GM23338 (cell line): ENCODE measurements around the gene SLC6A8. TPM values are rescaled to one million over a fixed set of nuclear protein-coding genes. Genes with fewer than 3 reads are reported as not detected.

Experiments used
- ATAC-seq: fragments of 200-7000 bp; cut with Tn5 transposase; 3 replicates; pipeline ENCODE4 v1.9.1; 2020
- DNase-seq: peaks from one replicate; pipeline ENCODE4 v3.0.0-alpha.2; 2015; ENCODE audit warnings: low spot score
- H2AFZ ChIP-seq: fragments of 200-600 bp; sonication (generic); 2 replicates; pipeline ENCODE4 v1.8.0; 2016; ENCODE audit warnings: antibody characterized with exemption, mild to moderate bottlenecking, moderate library complexity
- H3F3A ChIP-seq: fragments of 200-600 bp; sonication (generic); replicated peaks from 2 replicates; pipeline ENCODE4 v1.8.0; 2017; ENCODE audit warnings: antibody characterized with exemption, mixed run types, low read depth
- H3K27ac ChIP-seq: fragments of 200-600 bp; sonication (generic); 2 replicates; pipeline ENCODE4 v1.6.1; 2016; ENCODE audit warnings: low read depth
- H3K27me3 ChIP-seq: fragments of 200-600 bp; sonication (generic); 2 replicates; pipeline ENCODE4 v1.8.0; 2016; ENCODE audit warnings: mild to moderate bottlenecking, mixed run types, moderate library complexity; ENCODE audit not compliant: insufficient read depth
- H3K36me3 ChIP-seq: fragments of 200-600 bp; sonication (generic); 2 replicates; pipeline ENCODE4 v1.8.0; 2016; ENCODE audit warnings: mild to moderate bottlenecking; ENCODE audit not compliant: insufficient read depth
- H3K4me1 ChIP-seq: fragments of 200-600 bp; sonication (generic); 2 replicates; pipeline ENCODE4 v1.8.0; 2016; ENCODE audit warnings: mild to moderate bottlenecking, moderate library complexity; ENCODE audit not compliant: insufficient read depth
- H3K4me2 ChIP-seq: fragments of 200-600 bp; sonication (generic); 2 replicates; pipeline ENCODE4 v1.7.1; 2017; ENCODE audit warnings: mixed run types
- H3K4me3 ChIP-seq: fragments of 200-600 bp; sonication (generic); 2 replicates; pipeline ENCODE4 v1.6.1; 2016; ENCODE audit warnings: mixed run types
- H3K79me2 ChIP-seq: fragments of 200-600 bp; sonication (generic); replicated peaks from 2 replicates; pipeline ENCODE4 v1.8.0; 2017; ENCODE audit warnings: mild to moderate bottlenecking; ENCODE audit not compliant: insufficient read depth
- H3K9me2 ChIP-seq: fragments of 200-600 bp; sonication (generic); 2 replicates; pipeline ENCODE4 v1.8.0; 2017; ENCODE audit not compliant: insufficient read depth
- H4K20me1 ChIP-seq: fragments of 200-600 bp; sonication (generic); replicated peaks from 2 replicates; pipeline ENCODE4 v1.8.0; 2017; ENCODE audit warnings: mild to moderate bottlenecking; ENCODE audit not compliant: insufficient read depth
- H3K27ac Mint-ChIP-seq: 2 replicates; pipeline ENCODE4 v1.8.0; 2020; ENCODE audit warnings: inconsistent platforms, mild to moderate bottlenecking, moderate library complexity, mixed read lengths
- H3K27me3 Mint-ChIP-seq: 3 replicates; pipeline ENCODE4 v1.8.0; 2022; ENCODE audit warnings: low read depth, mild to moderate bottlenecking, moderate library complexity, mixed read lengths, inconsistent platforms; ENCODE audit not compliant: insufficient read depth, poor library complexity
- H3K36me3 Mint-ChIP-seq: 3 replicates; pipeline ENCODE4 v1.8.0; 2021; ENCODE audit warnings: low read depth, mild to moderate bottlenecking, inconsistent platforms, moderate library complexity, mixed read lengths
- H3K4me1 Mint-ChIP-seq: 3 replicates; pipeline ENCODE4 v1.8.0; 2020; ENCODE audit warnings: mild to moderate bottlenecking, inconsistent platforms, mixed read lengths
- H3K4me3 Mint-ChIP-seq: 3 replicates; pipeline ENCODE4 v1.8.0; 2021; ENCODE audit warnings: moderate library complexity, mild to moderate bottlenecking, inconsistent platforms, mixed read lengths
- H3K9me3 Mint-ChIP-seq: 3 replicates; pipeline ENCODE4 v1.8.0; 2020; ENCODE audit warnings: moderate library complexity, mild to moderate bottlenecking, inconsistent platforms, mixed read lengths
- CREB1 ChIP-seq: fragments of 250-450 bp; sonication (Bioruptor Pico); IDR thresholded peaks from 2 replicates; pipeline ENCODE4 v1.5.0; 2020; ENCODE audit warnings: low read depth, mild to moderate bottlenecking, moderate library complexity
- EZH2 ChIP-seq: fragments of 200-600 bp; sonication (generic); IDR thresholded peaks from one replicate; pipeline ENCODE4 v1.8.0; 2017; ENCODE audit warnings: antibody characterized with exemption, mild to moderate bottlenecking, low read depth; ENCODE audit not compliant: unreplicated experiment
- EZH2phosphoT487 ChIP-seq: fragments of 200-600 bp; sonication (generic); IDR thresholded peaks from one replicate; pipeline ENCODE4 v1.8.1; 2018; ENCODE audit warnings: antibody characterized with exemption; ENCODE audit not compliant: unreplicated experiment
- JUNB ChIP-seq: IDR thresholded peaks from one replicate; pipeline ENCODE4 v1.6.1; 2016; ENCODE audit warnings: antibody characterized with exemption; ENCODE audit not compliant: unreplicated experiment
- NANOG ChIP-seq: IDR thresholded peaks from 2 replicates; pipeline ENCODE4 v1.6.1; 2016; ENCODE audit warnings: antibody characterized with exemption, borderline replicate concordance
- POLR2AphosphoS5 ChIP-seq: IDR thresholded peaks from 2 replicates; pipeline ENCODE4 v1.6.1; 2016; ENCODE audit warnings: antibody characterized with exemption, low read depth
- STAT1 ChIP-seq: IDR thresholded peaks from one replicate; pipeline ENCODE4 v1.6.1; 2016; ENCODE audit warnings: antibody characterized with exemption; ENCODE audit not compliant: unreplicated experiment
- ZNF114 ChIP-seq: fragments of 250-450 bp; sonication (Bioruptor Pico); IDR thresholded peaks from 2 replicates; pipeline ENCODE4 v1.5.0; 2020; ENCODE audit warnings: mild to moderate bottlenecking, moderate library complexity
- ZNF331 ChIP-seq: fragments of 250-450 bp; sonication (Bioruptor Pico); IDR thresholded peaks from 2 replicates; pipeline ENCODE4 v1.5.0; 2020; ENCODE audit warnings: low read depth, mild to moderate bottlenecking, moderate library complexity
- polyA plus RNA-seq: library from polyadenylated mRNA; unstranded; fragments of >200 nt; fragmentation: Nextera tagmentation; extraction: Ambion mirVana; gene quantifications from 2 replicates; pipeline ENCODE4 v1.2.1, GENCODE V29; 2016
- total RNA-seq: library from RNA; depleted of rRNA; stranded (reverse); fragments of >200 nt; shearing (Covaris generic); gene quantifications from 2 replicates; pipeline ENCODE4 v1.2.3, GENCODE V29; 2014
- TF ChIP-seq, protein P1 (sequence below): IDR thresholded peaks from 2 replicates; pipeline ENCODE4 v1.6.1; 2016; ENCODE audit warnings: antibody characterized with exemption
- TF ChIP-seq, protein P2 (sequence below): fragments of 250-450 bp; sonication (Bioruptor Pico); IDR thresholded peaks from 2 replicates; pipeline ENCODE4 v1.5.0; 2020; ENCODE audit warnings: mild to moderate bottlenecking, moderate library complexity
- TF ChIP-seq, protein P3 (sequence below), 2 experiments: fragments of 200-600 bp in 1 of 2; sonication (generic) in 1 of 2; conservative IDR thresholded peaks; 2 replicates each; pipeline versions ENCODE4 v1.5.1 to v1.6.1; 2016 to 2017; ENCODE audit warnings: antibody characterized with exemption in 2 of 2, low read depth in 2 of 2, mild to moderate bottlenecking in 2 of 2, moderate library complexity in 1 of 2
- TF ChIP-seq, protein P4 (sequence below): IDR thresholded peaks from one replicate; pipeline ENCODE4 v1.6.1; 2018; ENCODE audit warnings: antibody characterized with exemption; ENCODE audit not compliant: unreplicated experiment

The SLC6A8 gene
- total and polyA plus RNA-seq, 2 experiments from 2014 or later: 19.5 to 68.6 TPM

DNA sequence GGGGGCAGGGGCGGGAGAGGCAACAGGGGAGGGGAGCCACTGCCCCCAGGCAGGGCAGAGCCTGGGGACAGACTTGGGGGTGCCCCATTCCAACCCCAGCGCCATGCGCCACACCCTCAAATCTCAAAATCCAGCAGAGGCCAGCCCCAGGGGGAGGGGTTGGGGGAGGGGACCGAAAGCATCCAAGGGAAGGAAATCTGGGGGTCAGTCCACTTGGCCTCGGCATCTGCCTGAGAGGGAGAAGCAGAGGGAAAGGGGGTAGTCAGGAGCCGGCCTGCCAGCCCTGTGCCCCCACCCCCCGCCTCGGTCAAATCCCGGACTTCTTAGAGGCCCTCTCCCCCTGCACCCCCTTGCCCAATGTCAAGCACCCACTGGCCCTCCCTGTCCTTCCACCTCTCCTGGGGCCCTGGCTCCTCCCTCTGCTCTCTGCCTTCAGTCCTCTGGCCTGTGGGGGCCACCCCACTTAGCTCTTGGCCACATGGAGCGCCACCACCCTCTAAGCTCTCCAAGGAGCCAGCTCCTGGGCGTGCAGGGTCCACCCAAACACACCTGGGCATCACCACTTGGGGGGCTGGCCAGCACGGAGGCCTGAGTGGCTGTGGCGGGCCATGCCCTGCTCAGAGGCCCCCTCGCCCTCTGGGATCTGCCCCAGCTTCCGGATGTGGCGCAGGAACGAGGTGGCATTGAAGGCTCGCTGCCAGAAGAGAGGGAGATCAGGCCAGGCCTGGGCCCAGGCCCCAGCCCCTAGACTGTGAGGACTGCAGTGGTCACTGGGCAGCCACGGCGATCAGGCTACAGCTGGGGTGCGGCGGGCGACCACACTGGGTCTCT is 17.6 kb upstream of the SLC6A8 start:
- Mint-ChIP-seq H3K9me3 (no peaks in the 10 kb centered on the region), H3K36me3 (no peaks in the 10 kb centered on the region; the same call in 1 of the 3 replicates), H3K27ac (no peak overlapping the region), H3K4me3 (no peak overlapping the region), H3K27me3 (peaks cover 16% of the 10 kb centered on the region), H3K4me1 (peaks cover 12% of the 10 kb centered on the region)
- H3K4me2 ChIP-seq: no peak overlapping the region
- H3K27ac ChIP-seq: no peak overlapping the region
- H3K36me3 ChIP-seq: no peaks in the 10 kb centered on the region
- no peaks in the 10 kb centered on the region for H3K79me2 ChIP-seq
- no peaks in the 10 kb centered on the region for H3K9me2 ChIP-seq
- no peak overlapping the region for H2AFZ ChIP-seq
- DNase-seq (no peak), ATAC-seq (no peak)
- H3F3A ChIP-seq: no peaks in the 10 kb centered on the region
- H3K4me3 ChIP-seq: no peak overlapping the region
- H4K20me1 ChIP-seq: no peaks in the 10 kb centered on the region
- TF ChIP-seq EZH2phosphoT487 (no peak), EZH2 (no peak), STAT1 (no peak), JUNB (no peak), POLR2AphosphoS5 (no peak), CREB1 (CRISPR knock-in tag) (no peak), ZNF331 (CRISPR knock-in tag) (no peak), NANOG (no peak), ZNF114 (CRISPR knock-in tag) (no peak)
- TF ChIP-seq, protein P1, sequence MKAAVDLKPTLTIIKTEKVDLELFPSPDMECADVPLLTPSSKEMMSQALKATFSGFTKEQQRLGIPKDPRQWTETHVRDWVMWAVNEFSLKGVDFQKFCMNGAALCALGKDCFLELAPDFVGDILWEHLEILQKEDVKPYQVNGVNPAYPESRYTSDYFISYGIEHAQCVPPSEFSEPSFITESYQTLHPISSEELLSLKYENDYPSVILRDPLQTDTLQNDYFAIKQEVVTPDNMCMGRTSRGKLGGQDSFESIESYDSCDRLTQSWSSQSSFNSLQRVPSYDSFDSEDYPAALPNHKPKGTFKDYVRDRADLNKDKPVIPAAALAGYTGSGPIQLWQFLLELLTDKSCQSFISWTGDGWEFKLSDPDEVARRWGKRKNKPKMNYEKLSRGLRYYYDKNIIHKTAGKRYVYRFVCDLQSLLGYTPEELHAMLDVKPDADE: no peak
- TF ChIP-seq, protein P2, sequence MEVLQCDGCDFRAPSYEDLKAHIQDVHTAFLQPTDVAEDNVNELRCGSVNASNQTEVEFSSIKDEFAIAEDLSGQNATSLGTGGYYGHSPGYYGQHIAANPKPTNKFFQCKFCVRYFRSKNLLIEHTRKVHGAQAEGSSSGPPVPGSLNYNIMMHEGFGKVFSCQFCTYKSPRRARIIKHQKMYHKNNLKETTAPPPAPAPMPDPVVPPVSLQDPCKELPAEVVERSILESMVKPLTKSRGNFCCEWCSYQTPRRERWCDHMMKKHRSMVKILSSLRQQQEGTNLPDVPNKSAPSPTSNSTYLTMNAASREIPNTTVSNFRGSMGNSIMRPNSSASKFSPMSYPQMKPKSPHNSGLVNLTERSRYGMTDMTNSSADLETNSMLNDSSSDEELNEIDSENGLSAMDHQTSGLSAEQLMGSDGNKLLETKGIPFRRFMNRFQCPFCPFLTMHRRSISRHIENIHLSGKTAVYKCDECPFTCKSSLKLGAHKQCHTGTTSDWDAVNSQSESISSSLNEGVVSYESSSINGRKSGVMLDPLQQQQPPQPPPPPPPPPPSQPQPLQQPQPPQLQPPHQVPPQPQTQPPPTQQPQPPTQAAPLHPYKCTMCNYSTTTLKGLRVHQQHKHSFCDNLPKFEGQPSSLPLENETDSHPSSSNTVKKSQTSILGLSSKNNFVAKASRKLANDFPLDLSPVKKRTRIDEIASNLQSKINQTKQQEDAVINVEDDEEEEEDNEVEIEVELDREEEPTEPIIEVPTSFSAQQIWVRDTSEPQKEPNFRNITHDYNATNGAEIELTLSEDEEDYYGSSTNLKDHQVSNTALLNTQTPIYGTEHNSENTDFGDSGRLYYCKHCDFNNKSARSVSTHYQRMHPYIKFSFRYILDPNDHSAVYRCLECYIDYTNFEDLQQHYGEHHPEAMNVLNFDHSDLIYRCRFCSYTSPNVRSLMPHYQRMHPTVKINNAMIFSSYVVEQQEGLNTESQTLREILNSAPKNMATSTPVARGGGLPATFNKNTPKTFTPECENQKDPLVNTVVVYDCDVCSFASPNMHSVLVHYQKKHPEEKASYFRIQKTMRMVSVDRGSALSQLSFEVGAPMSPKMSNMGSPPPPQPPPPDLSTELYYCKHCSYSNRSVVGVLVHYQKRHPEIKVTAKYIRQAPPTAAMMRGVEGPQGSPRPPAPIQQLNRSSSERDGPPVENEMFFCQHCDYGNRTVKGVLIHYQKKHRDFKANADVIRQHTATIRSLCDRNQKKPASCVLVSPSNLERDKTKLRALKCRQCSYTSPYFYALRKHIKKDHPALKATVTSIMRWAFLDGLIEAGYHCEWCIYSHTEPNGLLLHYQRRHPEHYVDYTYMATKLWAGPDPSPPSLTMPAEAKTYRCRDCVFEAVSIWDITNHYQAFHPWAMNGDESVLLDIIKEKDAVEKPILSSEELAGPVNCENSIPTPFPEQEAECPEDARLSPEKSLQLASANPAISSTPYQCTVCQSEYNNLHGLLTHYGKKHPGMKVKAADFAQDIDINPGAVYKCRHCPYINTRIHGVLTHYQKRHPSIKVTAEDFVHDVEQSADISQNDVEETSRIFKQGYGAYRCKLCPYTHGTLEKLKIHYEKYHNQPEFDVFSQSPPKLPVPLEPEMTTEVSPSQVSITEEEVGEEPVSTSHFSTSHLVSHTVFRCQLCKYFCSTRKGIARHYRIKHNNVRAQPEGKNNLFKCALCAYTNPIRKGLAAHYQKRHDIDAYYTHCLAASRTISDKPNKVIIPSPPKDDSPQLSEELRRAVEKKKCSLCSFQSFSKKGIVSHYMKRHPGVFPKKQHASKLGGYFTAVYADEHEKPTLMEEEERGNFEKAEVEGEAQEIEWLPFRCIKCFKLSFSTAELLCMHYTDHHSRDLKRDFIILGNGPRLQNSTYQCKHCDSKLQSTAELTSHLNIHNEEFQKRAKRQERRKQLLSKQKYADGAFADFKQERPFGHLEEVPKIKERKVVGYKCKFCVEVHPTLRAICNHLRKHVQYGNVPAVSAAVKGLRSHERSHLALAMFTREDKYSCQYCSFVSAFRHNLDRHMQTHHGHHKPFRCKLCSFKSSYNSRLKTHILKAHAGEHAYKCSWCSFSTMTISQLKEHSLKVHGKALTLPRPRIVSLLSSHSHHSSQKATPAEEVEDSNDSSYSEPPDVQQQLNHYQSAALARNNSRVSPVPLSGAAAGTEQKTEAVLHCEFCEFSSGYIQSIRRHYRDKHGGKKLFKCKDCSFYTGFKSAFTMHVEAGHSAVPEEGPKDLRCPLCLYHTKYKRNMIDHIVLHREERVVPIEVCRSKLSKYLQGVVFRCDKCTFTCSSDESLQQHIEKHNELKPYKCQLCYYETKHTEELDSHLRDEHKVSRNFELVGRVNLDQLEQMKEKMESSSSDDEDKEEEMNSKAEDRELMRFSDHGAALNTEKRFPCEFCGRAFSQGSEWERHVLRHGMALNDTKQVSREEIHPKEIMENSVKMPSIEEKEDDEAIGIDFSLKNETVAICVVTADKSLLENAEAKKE (CRISPR knock-in tag): no peak
- TF ChIP-seq, protein P3, sequence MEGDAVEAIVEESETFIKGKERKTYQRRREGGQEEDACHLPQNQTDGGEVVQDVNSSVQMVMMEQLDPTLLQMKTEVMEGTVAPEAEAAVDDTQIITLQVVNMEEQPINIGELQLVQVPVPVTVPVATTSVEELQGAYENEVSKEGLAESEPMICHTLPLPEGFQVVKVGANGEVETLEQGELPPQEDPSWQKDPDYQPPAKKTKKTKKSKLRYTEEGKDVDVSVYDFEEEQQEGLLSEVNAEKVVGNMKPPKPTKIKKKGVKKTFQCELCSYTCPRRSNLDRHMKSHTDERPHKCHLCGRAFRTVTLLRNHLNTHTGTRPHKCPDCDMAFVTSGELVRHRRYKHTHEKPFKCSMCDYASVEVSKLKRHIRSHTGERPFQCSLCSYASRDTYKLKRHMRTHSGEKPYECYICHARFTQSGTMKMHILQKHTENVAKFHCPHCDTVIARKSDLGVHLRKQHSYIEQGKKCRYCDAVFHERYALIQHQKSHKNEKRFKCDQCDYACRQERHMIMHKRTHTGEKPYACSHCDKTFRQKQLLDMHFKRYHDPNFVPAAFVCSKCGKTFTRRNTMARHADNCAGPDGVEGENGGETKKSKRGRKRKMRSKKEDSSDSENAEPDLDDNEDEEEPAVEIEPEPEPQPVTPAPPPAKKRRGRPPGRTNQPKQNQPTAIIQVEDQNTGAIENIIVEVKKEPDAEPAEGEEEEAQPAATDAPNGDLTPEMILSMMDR (conservative IDR thresholded peaks at IDR 0.05; ENCODE audit: low read depth in 2 of 2): no peak
- TF ChIP-seq, protein P4, sequence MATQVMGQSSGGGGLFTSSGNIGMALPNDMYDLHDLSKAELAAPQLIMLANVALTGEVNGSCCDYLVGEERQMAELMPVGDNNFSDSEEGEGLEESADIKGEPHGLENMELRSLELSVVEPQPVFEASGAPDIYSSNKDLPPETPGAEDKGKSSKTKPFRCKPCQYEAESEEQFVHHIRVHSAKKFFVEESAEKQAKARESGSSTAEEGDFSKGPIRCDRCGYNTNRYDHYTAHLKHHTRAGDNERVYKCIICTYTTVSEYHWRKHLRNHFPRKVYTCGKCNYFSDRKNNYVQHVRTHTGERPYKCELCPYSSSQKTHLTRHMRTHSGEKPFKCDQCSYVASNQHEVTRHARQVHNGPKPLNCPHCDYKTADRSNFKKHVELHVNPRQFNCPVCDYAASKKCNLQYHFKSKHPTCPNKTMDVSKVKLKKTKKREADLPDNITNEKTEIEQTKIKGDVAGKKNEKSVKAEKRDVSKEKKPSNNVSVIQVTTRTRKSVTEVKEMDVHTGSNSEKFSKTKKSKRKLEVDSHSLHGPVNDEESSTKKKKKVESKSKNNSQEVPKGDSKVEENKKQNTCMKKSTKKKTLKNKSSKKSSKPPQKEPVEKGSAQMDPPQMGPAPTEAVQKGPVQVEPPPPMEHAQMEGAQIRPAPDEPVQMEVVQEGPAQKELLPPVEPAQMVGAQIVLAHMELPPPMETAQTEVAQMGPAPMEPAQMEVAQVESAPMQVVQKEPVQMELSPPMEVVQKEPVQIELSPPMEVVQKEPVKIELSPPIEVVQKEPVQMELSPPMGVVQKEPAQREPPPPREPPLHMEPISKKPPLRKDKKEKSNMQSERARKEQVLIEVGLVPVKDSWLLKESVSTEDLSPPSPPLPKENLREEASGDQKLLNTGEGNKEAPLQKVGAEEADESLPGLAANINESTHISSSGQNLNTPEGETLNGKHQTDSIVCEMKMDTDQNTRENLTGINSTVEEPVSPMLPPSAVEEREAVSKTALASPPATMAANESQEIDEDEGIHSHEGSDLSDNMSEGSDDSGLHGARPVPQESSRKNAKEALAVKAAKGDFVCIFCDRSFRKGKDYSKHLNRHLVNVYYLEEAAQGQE: no peak
- H3K4me1 ChIP-seq: no peaks in the 10 kb centered on the region
- 0 out of 2 replicates have a peak, but pooled peaks cover 2% of the 10 kb centered on the region for H3K27me3 ChIP-seq
